ENCODE measurements around the gene APBB2.

GRCh38 chr4:41012911-41013310 lies 201.4 kb downstream of the APBB2 start:
- no peak for TF ChIP-seq CTCF (IDR thresholded peaks at IDR 0.05; ENCODE audit: low read depth, low read length, missing input control)
- TF ChIP-seq YY1 (IDR thresholded peaks at IDR 0.05), result no peak
- no peak for TF ChIP-seq FOXA2 (IDR thresholded peaks at IDR 0.05)
- TF ChIP-seq RAD21 (IDR thresholded peaks at IDR 0.05), result no peak
- no peak for TF ChIP-seq GABPA (IDR thresholded peaks at IDR 0.05 in 1 of 2, conservative IDR thresholded peaks at IDR 0.05 in 1 of 2)
- TF ChIP-seq SP1 (IDR thresholded peaks at IDR 0.05), result no peak
- no peak for TF ChIP-seq NR2F2 (IDR thresholded peaks at IDR 0.05)
- no peak for TF ChIP-seq REST (IDR thresholded peaks at IDR 0.05)
- no peak for TF ChIP-seq JUND (IDR thresholded peaks at IDR 0.05)
- no peak for TF ChIP-seq MAX (IDR thresholded peaks at IDR 0.05)

All from liver (tissue), 3 donors.